GM21737 (cell line): ENCODE measurements around the gene NSD2.
"Not testable (repeated sequence)": the region's sequence is repeated elsewhere in the genome, so short reads cannot be mapped to it uniquely, and the experiment has no call there.

Source experiments
- ATAC-seq: cut with Tn5 transposase; IDR thresholded peaks from one replicate; pipeline ENCODE4 v1.9.1; 2021; ENCODE audit warnings: mild to moderate bottlenecking, moderate library complexity; ENCODE audit not compliant: unreplicated experiment

NSD2 gene

DNA sequence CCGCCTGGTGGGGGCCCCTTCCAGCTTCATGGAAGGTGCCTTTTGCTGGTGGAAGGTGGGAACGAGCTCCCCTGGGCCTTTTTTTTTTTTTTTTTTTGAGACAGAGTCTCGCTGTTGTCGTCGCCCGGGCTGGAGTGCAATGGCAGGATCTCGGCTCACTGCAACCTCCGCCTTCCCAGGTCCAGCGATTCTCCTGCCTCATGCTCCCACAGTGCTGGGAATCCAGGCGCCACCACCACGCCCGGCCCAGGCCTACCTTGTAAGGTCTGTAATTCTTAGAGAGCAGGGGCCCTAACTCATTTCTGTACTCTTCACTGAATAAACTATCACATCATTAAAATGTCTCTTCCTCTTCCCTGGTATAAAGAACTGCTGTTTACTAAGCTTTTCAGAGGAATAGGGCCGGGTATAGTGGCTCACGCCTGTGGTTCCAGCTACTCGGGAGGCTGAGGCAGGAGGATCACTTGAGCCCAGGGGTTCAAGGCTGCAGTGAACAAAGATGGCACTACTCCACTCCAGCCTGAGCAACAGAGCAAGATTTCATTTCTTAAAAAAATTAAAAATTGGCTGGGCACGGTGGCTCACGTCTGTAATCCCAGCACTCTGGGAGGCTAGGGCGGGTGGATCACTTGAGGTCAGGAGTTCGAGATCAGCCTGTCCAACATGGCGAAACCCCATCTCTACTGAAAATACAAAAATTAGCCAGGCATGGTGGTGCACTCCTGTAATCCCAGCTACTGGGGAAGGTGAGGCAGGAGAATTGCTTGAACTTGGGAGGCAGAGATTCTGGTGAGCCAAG is 122.7 kb downstream of the NSD2 start:
- ATAC-seq = not testable (repeated sequence)

DNA sequence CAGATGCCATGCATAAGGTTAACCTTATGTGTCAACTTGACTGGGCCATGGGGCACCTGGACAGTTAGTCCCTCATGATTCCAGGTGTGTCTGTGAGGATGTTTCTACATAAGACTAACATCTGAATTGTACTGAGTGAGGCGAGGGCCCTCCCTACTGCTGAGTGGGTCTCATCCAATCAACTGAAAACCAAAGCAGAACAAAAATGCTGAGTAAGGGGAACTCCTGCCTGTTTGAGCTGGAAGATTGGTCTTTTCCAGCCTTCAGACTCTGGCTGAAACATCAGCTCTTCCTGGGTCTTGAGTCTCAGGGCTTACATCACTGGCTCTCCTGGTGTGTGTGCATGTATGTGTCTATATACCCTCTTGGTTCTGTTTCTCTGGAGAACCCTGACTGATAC is 123.7 kb downstream of the NSD2 start:
- no peak for ATAC-seq

DNA sequence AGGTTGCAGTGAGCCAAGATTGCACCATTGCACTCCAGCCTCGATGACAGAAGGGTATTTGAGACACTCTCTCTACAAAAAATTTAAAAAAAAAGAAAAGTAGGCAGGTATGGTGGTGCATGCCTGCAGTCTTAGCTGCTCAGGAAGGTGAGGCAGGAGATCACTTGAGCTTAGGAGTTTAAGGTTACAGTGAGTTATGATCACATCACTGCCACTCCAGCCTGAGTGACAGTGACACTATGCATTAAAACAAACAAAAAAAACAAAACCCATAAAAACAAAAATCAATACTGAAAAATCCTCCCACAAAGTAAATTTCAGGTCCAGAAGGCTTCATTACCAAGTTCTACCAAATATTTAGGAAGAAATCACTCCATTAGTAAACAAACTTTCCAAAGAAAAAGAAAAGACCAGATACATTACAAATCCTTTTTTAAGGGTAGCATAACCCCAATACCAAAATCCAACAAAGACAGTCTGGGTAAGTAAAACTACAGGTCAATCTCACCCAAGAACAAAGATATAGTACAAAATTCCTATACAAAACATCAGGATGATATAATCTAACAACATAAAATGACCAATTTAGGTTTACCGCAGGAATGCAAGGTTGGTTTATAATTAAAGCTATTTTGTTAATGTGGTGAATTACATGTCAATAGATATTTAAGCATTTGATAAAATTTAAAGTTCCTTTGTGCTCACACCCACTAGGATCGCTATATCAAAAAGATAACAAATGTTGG is 125.8 kb downstream of the NSD2 start:
- no peak for ATAC-seq

DNA sequence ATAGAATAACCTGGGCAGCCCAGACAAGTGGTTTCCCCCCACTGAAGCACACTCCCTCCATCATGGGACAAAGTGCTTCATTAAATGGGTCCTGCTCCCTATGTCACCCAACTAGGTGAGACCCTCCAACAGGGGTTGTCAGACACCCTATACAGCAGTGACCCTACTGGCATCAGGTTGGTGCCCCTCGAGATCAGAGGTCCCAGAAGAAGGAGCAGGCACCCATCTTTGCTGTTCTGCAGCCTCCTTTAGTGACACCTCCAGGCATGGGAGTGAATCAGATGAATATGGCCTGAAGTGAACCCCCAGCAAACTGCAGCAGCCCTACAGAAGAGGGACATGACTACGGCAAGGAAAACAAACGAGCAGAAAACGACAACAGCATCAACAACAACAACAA is 126.5 kb downstream of the NSD2 start:
- no peak for ATAC-seq

DNA sequence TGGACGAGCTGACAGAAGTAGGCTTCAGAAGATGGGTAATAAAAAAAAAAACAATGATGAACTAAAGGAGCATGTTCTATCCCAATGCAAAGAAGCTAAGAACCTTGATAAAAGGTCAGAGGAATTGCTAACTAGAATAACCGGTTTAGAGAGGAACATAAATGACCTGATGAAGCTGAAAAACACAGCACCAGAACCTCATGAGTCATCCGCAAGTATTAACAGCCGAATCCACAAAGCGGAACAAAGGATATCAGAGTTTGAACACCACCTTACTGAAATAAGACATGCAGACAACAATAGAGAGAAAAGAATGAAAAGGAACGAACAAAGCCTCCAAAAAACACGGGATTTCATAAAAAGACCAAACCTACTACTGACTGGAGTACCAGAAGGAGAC is 127.1 kb downstream of the NSD2 start:
- no peak for ATAC-seq

DNA sequence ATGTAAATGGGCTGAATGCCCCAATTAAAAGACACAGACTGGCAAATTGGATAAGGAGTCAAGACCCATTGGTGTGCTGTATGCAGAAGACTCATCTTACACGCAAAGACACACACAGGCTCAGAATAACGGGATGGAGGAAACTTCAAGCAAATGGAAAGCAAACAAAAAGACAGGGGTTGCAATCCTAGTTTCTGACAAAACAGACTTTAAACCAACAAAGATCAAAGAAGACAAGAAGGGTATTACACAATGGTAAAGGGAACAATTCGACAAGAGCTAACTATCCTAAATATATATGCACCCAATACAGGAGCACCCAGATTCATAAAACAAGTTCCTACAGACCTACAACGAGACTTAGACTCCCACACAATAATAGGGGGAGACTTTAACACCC is 128.1 kb downstream of the NSD2 start:
- not testable (repeated sequence) for ATAC-seq

DNA sequence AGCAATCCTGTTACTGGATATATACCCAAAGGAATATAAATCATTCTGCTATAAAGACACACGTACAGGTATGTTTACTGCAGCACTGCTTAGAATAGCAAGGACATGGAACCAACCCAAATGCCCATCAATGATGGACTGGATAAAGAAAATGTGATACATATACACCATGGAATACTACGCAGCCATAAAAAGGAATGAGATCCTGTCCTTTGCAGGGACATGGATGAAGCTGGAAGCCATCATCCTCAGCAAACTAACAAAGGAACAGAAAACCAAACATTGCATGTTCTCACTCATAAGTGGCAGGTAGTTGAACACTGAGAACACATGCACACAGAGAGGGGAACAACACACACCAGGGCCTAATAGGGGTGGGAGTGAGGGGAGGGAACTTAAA is 132.2 kb downstream of the NSD2 start:
- ATAC-seq = not testable (repeated sequence)

DNA sequence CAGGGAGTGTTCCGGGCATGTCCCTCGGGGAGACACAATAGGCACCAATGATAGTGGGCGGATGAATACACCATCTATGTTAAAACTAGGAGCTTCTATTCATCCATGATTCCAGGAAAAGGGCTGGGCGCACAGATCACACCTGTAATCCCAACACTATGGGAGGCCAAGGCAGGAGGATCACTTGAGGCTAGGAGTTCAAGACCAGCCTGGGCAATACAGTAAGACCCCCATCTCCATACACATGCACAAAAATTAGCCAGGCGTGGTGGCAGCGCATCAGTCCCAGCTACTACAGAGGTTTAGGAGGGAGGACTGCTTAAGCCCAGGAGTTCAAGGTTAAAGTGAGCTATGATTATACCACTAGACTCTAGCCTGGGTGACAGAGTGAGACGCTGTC is 135.2 kb downstream of the NSD2 start:
- ATAC-seq = no peak

DNA sequence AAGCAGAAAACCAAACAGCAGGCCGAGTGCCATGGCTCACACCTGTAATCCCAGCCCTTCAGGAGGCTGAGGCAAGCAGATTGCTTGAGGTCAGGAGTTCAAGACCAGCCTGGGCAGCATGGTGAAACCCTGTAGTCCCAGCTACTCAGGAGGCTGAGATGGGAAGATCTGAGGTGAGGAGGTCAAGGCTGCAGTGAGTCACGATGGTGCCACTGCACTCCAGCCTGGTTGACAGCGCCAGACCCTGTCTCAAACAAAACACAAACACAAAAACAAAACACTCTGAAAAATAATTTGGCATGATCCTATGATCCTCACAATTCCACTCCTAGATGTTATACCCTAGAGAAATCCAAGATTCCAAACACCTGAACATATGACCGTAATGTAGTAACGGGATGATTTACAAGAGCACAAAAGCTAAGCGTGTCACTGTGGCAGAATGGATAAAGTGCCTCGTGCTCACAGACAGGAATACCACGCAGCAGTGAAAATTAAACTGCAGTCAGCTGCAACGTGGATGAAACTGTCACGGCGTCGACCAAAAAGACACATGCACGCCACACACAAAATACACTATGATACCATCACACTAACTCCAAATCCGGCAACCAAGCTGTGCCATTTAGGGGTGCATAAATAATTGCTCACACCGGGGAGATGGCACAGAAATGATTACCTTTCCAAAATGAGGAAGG is 135.9 kb downstream of the NSD2 start:
- ATAC-seq = no peak

DNA sequence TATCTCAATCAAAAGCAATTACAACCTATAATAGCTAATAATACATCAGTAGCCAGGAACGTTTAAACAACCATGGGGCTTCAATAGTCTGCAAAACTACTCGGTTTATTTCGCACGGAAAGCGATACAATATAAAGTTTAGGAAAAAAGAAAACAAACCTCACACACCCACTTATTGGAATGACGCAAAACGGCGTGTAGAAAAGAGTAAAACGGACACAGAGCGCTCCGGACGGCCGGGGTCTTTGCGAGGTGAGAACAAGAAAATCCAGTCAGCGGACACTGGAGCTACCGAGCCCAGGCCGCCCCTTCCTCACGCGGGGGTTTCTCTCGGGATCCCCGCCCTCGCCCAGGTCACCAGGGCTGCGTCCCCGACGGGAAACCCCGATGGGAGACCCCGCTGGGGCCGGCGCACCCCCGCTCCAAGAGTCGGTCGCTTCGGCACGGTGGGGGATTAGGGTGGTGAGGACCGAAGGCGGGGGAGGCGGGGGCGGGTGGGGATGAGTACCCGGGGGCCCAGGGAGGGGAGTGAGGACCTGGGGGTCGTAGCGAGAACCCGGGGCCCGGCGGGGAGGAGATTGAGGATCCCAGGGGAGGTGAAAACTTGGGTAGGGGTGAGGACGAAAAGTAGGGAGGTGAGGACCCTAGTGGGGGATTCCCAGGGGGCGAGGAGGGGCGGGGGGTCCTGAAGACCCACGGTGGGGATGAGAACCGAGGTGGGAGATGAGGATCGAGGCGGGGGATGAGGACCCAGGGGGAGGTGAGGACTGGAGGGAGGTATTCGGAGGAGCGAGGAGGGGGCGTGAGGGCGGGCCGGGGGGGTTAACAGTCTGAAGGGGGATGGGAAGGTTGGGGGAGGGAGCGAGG is 136.8 kb downstream of the NSD2 start:
- no peak for ATAC-seq

DNA sequence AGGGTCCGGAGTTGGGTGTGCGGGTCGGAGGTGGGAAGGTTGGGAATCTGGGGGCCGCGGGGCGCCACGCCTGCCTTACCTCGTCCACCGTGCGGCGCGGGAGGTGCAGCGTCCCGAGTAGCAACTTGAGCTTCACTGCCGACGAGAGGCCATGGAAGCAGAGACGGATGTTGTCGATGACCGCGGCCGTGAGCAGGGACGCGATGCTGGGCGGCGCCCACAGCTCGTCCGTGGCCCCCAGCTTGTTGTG is 137.4 kb downstream of the NSD2 start:
- no peak for ATAC-seq

DNA sequence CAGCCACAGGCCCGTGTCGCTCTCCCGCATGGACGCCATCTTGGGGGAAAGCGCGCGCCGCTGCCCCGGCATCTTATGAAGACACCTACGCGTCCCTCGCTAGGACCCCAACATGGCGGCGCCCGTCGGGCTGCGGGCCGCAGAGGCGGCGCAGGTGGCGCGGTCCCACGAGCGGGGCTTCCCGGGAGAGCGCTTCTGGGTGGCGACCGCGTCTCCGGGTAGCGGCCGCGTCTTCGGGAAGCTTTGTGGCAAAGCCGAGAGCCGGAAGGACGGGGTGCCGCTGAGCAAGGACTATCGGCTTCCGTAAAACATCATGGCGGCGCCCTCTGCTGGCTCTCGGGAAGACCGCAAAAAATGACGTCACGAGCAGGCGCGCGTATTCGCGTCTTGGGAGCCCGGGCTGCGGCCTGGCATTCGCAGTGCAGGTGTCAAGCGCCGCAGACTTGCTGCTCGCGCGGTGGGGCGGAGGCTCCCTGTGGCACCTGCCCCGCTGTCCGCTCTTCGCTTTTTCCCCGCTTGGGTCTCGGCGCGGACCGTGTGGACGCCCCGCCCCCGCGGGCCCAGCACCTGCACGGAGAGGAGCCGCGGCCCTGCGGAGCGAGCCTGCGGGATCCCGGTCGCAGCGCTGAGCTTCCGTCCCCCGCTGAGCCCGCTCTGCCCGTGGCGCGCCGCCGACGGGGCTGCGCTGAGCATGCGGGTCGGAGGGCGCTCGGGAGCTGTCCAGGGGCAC is 137.9 kb downstream of the NSD2 start, which contains the start of gene NELFA:
Gene NELFA (minus strand): TSS at position 54 of the 730 bp plus-strand sequence. CDS start 15 bp downstream, at position 39.
- peak; percentile 74 for ATAC-seq

DNA sequence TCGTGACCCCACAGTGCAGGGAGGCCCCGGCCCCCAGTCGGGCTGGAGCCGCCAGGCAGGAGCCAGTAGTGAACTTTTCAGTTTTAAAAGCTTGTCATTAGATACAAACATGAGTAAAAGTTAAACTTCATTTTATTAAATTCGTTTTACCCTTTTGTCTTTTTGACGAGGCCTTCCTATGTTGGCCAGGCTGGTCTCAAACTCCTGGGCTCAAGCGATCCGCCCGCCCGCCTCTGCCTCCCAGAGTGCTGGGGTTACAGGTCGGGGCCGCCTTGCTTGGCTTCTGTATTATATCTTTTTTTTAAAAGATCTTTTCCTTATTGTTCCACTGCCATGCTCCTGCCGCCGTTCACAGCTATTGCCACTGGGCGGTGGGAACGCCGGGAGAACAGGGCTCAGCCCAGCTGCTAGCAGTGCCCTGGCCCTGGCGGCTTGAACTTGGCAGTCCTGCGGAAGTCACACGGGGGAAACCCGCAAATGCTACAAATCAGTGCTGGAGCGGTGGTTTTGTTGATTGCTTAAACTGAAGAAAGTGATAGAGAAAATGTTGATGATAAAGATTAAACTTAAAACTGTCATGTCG is 138.5 kb downstream of the NSD2 start:
- no peak for ATAC-seq

DNA sequence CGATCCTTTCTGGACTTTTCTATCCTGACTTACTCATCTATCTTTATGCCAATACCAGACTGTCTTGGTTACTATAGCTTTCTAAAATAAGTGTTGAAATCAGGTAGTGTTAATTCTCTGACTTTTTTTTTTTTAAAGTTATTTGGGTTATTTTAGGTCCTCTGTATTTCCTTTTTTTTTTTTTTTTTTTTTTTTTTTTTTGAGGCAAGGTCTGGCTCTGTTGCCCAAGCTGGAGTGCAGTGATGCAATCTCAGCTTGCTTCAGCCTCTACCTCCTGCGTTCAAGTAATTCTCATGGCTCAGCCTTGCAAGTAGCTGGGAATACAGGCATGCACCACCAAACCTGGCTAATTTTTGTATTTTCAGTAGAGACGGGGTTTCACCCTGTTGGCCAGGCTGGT is 140.4 kb downstream of the NSD2 start:
- ATAC-seq = no peak

DNA sequence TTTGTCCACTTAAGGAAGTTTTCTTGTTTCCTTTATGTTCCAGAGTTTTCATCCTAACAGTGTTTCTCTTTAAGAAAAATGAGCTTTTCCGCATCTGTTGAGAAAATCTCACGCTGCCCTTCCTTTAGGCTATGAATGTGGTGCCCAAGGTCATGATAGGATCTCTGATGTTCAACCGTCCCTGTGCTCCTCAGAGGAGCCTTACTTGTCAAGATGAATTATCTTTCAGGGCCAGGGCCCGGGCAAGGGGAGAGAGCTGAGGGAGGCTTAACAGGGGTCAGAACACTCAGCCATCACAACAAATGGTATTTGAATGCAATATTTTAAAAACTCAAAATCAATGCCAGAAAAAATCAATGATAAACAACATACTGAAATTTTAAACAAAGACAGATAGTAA is 143.8 kb downstream of the NSD2 start:
- no peak for ATAC-seq

DNA sequence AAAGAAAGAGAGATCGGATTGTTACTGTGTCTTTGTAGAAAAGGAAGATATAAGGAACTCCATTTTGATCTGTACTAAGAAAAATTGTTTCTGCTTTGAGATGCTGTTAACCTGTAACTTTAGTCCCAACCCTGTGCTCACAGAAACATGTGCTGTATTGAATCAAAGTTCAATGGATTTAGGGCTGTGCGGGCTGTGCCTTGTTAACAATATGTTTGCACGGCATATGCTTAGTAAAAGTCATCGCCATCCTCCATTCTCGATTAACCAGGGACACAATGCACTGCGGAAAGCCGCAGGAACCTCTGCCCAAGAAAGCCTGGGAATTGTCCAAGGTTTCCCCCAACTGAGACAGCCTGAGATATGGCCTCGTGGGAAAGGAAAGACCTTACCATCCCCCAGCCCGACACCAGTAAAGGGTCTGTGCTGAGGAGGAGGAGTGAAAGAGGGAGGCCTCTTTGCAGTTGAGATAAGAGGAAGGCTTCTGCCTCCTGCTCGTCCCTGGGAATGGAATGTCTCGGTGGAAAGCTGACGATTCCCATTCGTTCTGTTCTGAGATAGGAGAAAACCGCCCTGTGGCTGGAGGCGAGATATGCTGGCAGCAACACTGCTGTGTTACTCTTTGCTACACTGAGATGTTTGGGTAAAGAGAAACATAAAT is 150.3 kb downstream of the NSD2 start:
- ATAC-seq = not testable (repeated sequence)

DNA sequence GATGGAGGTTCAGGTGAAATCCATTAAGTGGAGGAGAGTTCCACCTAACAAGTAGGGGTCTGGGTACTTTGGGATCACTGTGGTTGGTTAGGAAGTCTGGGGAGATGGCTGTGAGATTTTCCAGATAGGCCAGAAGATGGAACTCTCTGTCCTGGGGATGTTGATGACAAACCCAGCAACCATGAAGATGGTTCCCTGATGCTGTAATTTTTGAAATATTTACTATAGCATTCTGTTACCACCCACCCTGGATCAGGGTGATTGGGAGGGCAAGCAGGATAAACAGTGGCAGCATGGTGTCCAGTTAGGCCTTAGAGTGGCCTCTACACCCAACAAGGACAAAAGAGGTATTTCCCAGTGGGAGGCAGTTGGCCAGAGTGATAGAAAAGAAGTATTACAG is 153.5 kb downstream of the NSD2 start:
- ATAC-seq = no peak

DNA sequence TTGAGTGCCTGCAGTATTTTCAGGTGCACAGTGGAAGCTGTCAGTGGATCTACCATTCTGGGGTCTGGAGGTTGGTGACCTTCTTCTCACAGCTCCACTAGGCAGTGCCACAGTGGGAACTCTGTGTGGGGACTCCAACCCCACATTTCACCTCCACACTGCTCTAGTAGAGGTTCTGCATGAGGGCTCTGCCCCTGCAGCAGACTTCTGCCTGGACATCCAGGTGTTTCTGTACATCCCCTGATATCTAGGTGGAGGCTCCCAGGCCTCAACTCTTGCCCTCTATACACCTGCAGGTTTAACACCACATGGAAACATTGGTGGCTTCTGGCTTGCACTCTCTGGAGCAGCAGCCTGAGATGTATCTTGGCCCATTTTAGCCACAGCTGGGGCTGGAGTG is 154.6 kb downstream of the NSD2 start:
- ATAC-seq = no peak

DNA sequence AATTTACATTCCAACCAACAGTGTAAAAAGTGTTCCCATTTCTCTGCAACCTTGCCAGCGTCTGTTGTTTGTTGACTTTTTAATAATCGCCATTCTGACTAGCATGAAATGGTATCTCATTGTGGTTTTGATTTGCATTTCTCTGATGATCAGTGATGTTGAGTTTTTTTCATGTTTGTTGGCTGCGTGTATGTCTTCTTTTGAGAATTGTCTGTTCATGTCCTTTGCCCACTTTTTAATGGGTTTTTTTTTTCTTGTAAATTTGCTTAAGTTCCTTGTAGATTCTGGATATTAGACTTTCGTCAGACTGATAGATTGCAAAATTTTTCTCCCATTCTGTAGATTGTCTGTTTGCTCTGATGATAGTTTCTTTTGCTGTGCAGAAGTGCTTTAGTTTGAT is 155.9 kb downstream of the NSD2 start:
- not testable (repeated sequence) for ATAC-seq
